UCSD-AML1 (cell line): ENCODE data around the gene DLK2.

Source experiments
- DNase-seq: peaks from one replicate; lab custom pipeline; 2025; ENCODE audit not compliant: unreplicated experiment; lab: John Stamatoyannopoulos, UW

The DLK2 gene

DNA sequence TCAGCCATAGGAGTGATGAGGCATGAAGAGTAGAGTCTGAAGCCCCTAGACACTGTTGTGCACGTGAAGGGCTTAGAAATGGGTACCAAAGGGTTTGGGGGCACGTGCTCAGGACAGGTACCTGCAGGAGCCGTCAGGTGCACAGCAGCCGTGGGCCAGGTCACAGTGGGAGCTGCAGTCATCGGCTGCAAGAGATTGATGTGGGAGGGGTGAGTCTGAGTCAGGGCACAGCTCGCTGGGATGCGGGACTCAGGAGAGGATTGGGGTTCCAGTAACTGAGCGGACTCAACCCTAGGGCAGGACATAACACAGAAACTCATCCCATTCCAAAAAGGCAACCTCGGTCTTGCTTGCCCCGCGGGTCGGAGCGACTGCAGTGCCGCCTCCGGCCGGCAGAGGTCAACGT is 1.1 kb downstream of the DLK2 start:
- peak; percentile 47 for DNase-seq

DNA sequence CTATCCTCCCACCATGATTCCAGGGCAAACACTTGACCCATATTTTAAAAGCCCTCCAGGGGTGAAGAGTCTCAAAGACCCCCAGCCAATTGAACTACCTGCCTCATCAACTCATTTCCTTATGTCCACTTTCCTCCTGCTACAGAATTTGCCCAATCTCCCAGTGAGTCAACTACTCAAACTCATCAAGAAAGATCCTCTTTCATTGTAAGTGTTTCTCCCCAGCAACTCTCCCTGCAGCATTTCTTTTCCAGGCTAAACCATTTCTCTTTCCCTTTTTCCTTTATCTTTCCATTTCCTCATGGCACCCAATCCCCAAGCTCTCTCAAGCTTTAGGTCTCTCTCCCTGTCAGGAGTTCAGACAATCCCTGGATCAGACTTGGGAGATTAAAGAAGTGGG is 1.5 kb downstream of the DLK2 start:
- DNase-seq, result no peak

DNA sequence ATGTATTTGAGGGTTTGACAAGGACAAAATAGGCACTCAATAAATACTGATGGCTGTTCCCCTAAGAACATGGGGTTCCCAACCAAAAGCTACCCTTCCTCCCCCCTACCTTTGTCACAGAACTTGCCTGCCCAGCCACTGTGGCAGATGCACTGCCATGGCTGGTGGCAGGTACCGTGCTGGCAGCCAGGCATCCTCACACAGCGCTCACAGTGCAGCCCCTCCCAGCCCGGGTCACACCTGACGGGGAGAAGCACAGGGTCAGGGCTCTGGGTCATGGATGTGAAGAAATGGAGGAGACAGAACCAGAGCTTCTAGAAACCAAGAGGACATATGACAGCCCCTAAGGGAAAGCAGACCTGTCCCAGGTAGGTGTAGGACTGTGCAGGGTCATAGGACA is 2.5 kb downstream of the DLK2 start:
- no peak for DNase-seq

DNA sequence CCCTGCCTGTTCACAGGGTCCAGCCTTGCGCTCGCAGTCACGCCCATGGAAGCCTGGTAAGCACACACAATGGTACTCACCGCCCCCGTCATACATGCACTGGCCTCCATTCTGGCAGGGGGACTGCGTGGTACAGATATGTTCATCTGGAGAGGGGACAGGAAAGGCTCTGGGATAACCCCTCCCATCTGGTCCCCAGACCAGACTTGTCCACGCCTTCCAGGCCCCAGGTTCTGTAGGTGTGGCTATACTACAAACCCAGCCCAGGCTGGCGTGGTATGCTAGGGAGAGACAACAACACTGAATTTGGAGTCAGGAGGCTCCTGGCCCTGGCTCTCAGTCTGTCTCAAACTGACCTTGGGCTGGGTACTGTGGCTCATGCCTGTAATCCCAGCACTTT is 3.4 kb downstream of the DLK2 start:
- DNase-seq, result no peak

DNA sequence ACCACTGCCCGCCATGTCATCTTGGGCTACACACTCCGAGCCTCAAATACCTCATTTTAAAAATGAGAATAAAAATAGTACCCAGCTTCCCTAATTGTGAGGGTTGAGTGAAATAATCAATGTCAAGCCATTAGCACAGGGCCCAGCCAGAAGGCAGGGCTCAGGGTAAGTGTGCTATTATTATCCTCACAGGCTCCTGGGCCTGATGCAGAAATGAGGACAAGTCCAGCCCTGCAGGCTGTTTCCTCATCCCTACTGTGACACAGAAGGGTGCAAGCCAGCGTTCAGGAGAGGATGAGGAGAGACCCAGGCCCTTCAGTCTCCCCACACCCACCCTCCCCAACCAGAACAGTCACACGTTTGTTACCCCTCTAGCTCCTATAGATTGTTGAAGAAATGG is 4.0 kb downstream of the DLK2 start:
- DNase-seq, result no peak

DNA sequence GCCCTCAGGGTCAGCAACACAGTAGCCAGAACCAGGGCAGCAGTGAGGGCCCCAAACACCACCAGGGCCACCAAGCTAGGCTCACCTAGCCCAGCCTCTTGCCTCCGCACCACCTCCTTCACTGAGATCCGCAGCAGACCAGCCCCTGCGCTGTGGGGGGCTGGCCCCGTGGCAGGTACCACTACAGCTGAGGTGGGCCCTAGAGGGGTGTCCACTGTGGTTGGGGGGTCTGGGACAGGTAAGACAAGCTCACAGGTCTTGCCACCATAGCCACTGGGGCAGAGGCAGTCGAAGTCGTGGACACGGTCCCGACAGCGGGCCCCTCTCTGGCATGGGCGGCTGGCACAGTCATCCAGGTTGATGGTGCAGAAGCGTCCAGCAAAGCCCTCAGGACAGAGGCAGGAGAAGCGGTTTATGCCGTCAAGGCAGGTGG is 4.6 kb downstream of the DLK2 start:
- no peak for DNase-seq

DNA sequence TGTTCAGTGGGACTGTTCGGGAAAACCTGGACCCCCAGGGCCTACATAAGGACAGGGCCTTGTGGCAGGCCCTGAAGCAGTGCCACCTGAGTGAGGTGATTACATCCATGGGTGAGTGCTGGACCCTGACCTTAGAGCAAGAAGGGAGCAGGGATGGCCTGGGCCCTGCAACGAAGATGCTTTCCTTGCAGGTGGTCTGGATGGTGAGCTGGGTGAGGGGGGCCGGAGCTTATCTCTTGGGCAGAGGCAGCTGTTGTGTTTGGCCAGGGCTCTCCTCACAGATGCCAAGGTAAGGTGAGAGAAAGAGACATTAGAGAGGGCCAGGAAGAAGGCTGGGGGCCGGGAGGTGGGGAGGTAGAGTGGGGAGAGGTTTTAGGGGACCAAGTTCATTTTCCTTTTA is 6.4 kb downstream of the DLK2 start:
- DNase-seq, result no peak

DNA sequence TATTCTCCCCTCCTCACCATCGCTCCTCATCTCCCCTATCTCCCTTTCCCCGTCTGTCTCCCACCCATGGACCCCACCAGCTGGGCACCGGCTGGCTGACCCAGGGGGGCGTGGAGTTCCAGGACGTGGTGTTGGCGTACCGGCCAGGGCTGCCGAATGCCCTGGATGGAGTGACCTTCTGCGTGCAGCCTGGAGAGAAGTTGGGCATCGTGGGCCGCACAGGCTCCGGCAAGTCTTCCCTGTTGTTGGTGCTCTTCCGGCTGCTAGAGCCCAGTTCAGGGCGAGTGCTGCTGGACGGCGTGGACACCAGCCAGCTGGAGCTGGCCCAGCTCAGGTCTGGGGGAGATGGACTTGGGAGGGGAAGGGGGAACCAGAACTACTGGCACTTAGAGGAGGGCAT is 7.7 kb downstream of the DLK2 start:
- DNase-seq, result no peak

DNA sequence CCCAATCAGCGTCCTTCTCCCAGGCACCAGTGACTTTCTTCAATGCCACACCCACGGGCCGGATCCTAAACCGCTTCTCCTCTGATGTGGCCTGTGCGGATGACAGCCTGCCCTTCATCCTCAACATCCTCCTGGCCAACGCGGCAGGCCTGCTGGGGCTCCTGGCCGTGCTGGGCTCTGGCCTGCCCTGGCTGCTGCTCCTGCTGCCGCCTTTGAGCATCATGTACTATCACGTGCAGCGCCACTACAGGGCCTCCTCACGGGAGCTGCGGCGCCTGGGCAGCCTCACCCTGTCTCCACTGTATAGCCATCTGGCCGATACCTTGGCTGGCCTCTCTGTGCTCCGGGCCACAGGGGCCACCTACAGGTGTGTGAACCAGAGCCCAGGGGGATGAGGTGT is 9.8 kb downstream of the DLK2 start:
- no peak for DNase-seq

DNA sequence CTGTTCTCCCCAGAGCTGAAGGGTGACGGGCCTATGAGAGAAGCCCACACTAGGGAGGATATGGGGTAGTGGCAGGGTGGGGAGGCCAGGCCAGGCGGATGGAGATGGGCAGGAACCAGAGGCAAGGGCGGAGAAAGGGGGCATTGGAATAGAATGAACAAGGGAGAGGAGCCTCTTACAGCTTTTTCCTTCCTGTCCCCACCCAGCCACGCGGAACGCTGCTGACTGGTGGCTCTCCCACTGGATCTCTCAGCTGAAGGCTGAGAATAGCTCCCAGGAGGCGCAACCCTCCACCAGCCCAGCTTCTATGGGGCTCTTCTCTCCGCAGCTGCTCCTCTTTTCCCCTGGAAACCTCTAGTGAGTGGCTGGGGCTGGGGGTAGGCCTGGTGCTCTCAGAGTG is 10.8 kb downstream of the DLK2 start:
- DNase-seq, result no peak

DNA sequence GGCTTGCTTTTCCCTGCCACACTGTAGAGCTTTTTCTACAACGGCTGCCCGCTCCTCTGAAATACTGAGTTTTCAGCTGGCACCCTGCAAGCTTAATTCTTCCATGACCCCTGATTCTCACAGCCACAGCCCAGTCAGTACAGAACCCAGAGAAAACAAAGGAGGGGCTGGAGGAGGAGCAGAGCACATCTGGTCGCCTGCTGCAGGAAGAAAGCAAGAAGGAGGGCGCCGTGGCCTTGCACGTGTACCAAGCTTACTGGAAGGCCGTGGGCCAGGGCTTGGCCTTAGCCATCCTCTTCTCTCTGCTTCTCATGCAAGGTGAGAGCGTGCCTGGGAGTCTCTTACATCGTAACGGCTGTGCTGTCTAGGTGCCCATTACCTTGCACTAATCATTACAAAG is 11.3 kb downstream of the DLK2 start:
- DNase-seq, result no peak

DNA sequence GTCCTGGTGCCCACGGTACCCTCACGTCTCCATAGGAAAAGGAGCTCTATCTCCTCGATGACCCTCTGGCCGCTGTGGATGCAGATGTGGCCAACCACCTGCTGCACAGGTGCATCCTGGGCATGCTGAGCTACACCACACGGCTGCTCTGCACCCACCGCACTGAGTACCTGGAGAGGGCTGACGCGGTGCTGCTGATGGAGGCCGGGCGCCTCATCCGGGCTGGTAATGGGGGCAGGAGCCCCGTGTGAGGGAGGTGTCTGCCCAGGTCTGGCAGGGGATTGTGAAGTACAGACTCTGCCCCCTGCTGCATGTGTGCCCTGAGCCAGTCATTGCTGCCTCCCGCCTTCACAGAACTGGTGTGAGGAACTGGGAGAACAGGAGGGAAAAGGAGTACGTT is 12.4 kb downstream of the DLK2 start:
- no peak for DNase-seq

DNA sequence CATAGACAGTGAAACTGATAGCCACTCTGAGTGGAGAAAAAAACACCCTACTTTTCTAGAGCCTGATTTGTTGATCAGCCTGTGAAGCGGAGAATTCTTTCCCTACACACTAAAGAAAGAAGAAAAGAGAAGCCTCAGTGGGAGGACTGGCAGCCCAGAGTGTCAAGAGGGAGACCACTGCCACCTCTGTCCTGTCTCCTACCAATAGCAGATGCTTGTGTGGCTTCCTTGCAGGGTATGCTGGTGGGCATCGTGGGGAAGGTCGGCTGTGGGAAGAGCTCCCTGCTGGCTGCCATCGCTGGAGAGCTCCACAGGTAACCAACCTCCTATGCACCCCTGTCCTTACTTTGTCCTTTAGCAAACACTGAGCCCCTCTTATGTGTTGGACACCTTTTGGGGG is 17.6 kb downstream of the DLK2 start:
- DNase-seq, result no peak

DNA sequence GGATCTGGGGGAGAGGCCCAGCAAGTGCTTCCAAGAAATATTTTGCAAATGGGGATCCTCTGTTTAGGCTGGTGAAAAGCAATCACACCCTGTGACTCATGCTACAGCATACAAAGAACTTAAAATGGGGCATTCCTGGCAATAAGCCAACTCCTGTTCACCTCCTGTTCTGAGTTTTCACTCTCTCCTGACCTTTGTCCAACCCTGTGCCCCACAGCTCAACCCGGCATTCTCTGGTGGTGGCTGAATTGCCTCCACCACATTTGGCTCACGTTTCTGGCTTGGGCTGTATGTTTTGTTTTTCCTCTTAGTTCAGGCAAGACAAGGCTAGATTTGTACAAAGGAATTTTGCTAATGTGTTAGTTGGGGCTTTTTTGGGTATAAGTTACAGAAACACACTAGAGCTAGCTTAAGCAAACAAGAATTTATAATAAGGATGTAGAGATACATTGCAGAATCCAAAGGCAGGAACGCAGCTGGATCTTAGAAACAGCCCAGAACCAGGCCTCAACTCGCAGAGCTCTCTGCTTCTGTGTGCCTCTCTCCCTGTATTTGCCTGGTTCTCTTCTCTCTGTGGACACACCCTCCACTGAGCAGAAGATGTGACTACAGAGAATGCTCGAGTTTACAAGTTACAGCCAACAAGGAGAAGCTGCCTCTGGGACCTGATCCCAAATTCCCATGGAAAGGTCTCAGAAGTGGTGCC is 18.6 kb downstream of the DLK2 start:
- DNase-seq, result no peak

DNA sequence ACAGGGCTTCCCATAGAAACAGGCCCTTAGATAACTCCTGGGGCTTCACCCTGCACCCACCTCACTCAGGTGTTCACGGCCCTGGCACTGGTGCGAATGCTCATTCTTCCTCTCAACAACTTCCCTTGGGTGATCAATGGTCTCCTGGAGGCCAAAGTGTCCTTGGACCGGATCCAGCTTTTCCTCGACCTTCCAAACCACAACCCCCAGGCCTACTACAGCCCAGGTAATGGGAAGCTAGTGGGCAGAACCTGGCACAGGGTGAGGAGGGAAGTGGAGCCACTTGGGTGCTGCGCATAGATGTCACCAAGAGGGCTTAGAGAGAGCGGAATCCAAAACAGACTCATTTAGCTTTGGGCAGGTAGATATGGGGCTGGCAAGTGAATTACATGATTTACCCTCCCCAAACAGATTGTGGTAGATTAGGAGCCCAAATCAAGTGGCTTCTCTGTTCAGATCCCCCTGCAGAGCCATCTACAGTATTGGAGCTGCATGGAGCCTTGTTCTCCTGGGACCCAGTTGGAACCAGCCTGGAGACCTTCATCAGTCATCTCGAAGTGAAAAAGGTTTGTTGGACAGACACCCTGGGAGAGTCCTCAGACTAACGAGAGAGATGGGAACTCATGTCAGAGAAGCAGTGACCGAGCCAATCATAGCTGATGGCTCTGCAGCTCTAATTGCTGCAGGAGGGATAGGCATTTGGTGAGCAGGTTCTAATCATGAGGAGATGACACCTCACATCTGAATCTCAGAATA is 19.5 kb downstream of the DLK2 start:
- no peak for DNase-seq

DNA sequence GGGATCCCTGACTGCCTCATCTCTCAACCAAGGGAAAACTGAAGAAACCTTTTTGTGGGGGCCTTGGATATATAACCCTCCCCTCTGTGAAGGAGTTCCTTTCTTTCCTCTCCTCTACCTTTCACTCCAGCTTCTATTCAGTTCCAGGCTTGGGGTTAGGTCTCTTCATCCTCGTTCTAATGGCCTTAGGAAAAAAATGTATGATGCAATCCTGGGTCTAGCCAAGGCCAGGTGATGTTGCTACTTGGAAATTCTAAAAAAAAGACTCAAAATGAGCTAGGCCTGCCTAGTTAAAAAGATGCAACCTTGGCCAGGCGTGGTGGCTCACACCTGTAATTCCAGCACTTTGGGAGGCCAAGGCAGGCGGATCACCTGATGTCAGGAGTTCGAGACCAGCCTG is 20.4 kb downstream of the DLK2 start:
- no peak for DNase-seq

DNA sequence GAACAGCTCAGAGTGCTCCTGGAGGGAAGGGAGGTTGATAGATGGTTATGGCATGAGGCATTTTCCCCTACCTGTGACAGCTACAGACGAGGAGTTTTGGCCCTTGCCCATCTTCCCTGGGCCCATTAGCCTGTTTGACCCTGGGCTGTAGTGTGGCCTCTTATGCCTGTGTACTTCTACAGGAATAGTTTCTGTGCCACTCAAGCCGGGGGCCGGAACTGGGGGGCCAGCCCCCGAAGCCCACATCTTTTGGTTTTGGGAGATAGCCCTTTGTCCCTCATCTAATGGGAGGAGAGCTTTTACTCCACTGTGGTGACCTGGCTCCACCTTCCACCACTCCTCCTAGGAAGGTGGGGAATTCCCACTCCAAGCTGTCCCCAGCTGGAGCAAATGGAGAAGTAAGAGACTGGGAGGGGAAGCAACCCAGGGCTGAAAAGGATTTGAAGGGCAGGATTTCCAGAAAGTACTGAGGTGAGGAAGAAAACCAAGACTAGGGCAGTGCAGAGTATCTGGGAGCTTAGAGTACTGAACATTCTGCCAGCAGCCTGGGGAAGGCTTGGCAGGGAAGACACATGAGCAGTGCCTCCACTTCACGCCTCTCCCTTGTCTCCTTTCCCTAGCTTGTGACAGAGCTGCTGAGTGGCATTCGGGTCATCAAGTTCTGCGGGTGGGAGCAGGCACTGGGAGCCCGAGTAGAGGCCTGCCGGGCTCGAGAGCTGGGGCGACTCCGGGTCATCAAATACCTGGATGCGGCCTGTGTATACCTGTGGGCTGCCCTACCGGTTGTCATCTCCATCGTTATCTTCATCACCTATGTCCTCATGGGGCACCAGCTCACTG is 21.1 kb downstream of the DLK2 start:
- no peak for DNase-seq

DNA sequence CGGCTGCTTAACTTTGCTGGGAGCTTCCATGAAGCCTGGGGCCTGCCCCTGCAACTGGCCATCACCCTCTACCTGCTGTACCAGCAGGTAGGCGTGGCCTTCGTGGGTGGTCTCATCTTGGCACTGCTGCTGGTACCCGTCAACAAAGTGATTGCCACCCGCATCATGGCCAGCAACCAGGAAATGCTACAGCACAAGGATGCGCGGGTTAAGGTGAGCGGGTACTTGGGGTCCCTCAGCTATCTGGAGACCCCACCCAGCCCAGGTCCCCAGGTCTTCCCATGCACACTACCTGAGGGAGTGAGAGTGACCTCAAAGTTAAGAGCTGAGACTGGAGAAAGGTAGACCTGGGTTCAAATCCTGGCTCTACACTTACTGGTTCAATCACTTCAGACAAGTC is 22.2 kb downstream of the DLK2 start:
- no peak for DNase-seq

DNA sequence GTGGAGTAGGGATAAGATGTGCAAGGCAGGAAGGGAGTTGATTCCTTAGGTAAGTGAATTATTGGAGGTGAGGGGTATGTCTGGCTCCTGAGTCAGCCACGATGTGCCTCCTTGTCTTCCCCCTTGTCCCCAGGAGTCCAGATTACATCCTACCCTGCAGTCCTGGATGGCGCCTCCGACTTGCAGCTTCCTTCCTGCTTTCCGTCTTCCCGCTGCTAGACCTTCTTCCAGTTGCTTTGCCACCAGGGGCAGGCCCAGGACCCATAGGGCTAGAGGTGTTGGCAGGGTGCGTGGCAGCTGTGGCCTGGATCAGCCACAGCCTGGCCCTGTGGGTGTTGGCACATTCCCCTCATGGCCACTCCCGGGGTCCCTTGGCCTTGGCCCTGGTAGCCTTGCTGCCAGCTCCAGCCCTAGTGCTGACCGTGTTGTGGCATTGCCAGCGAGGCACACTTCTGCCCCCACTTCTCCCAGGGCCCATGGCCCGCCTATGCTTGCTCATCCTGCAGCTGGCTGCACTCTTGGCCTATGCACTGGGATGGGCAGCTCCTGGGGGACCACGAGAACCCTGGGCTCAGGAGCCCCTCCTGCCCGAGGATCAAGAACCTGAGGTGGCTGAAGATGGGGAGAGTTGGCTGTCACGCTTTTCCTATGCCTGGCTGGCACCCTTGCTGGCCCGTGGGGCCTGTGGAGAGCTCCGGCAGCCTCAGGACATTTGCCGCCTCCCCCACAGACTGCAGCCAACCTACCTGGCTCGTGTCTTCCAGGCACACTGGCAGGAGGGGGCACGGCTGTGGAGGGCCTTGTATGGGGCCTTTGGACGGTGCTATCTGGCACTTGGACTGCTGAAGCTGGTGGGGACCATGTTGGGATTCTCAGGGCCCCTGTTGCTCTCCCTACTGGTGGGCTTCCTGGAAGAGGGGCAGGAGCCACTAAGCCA is 23.1 kb downstream of the DLK2 start:
- DNase-seq, result no peak

DNA sequence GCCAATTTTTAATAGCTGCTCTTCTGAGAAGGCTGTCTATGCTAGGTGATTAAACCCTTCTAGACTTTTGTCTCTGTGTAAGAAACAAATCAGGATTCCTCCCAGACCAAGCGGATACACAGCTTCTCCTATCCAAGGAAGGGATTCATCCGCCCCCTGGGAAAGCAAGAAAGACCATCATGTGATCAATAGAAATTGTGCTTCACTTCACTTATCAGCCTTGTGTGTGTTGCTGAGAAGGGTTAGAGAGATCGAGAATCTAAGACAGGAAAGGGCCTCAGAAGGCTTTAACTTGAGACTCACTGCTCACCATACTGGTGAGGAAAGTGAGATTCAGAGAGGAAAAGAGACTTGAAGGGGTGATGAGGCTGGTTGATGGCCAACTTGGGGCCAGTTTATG is 26.5 kb downstream of the DLK2 start:
- no peak for DNase-seq

DNA sequence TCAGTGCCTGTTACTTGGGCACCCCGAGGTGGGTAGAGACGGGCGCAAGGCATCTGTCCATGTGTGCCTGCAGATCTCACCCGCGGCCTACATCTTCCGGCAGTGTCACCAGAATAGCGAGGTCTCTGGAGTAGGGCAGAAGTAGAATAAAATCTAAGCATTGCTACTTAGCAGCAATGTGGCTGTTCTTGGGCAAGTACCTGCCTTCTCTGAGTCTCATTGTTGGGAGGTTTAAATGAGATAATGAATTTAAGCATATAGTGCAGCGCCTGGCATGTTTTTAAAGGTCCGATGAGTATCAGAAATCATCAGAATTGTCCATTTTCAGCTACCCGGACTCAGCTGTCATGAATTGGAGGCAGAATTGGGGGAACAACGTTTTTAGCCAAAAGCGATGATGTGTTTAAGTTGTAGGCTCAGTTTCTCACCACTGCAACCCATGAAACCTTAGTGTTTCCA is 27.2 kb downstream of the DLK2 start:
- DNase-seq, result no peak
